Neural progenitor cell (in vitro differentiated cells): ENCODE results near the gene MPEG1. TPM values are rescaled to one million over a fixed set of nuclear protein-coding genes. Genes with fewer than 3 reads are reported as not detected.

Experiments used
- DNase-seq: peaks from one replicate; pipeline ENCODE4 v3.0.0-alpha.2; 2016; ENCODE audit warnings: low spot score
- H2AFZ ChIP-seq: fragments of 200-600 bp; sonication (generic); replicated peaks from 2 replicates; pipeline ENCODE4 v1.6.1; 2016; ENCODE audit warnings: antibody characterized with exemption
- H3F3A ChIP-seq: fragments of 200-600 bp; sonication (generic); 2 replicates; pipeline ENCODE4 v1.6.1; 2016; ENCODE audit warnings: antibody characterized with exemption, low read depth
- H3K27ac ChIP-seq: fragments of 200-600 bp; sonication (generic); 2 replicates; pipeline ENCODE4 v1.5.1; 2016; ENCODE audit warnings: mild to moderate bottlenecking
- H3K27me3 ChIP-seq: fragments of 200-600 bp; sonication (generic); 2 replicates; pipeline ENCODE4 v1.6.1; 2016; ENCODE audit warnings: mild to moderate bottlenecking, moderate library complexity
- H3K36me3 ChIP-seq: fragments of 200-600 bp; sonication (generic); 2 replicates; pipeline ENCODE4 v1.5.1; 2016
- H3K4me1 ChIP-seq: fragments of 200-600 bp; sonication (generic); 2 replicates; pipeline ENCODE4 v1.6.1; 2016; ENCODE audit warnings: mixed run types
- H3K4me2 ChIP-seq: fragments of 200-600 bp; sonication (generic); 2 replicates; pipeline ENCODE4 v1.6.1; 2016
- H3K4me3 ChIP-seq: fragments of 200-600 bp; sonication (generic); 2 replicates; pipeline ENCODE4 v1.5.1; 2016
- H3K79me2 ChIP-seq: fragments of 200-600 bp; sonication (generic); 2 replicates; pipeline ENCODE4 v1.6.1; 2016; ENCODE audit warnings: low read depth
- H3K9ac ChIP-seq: fragments of 200-600 bp; sonication (generic); 2 replicates; pipeline ENCODE4 v1.6.1; 2016
- H3K9me3 ChIP-seq: fragments of 200-600 bp; sonication (generic); 2 replicates; pipeline ENCODE4 v1.5.1; 2016; ENCODE audit warnings: low read depth
- H4K20me1 ChIP-seq: fragments of 200-600 bp; sonication (generic); 2 replicates; pipeline ENCODE4 v1.6.1; 2016; ENCODE audit warnings: low read depth
- H3K27ac Mint-ChIP-seq: 3 replicates; pipeline ENCODE4 v1.8.0; 2021; ENCODE audit warnings: mixed read lengths
- H3K27me3 Mint-ChIP-seq: 2 replicates; pipeline ENCODE4 v1.8.0; 2022; ENCODE audit warnings: low read depth, mild to moderate bottlenecking, inconsistent platforms, moderate library complexity, mixed read lengths; ENCODE audit not compliant: insufficient read depth
- H3K36me3 Mint-ChIP-seq: 3 replicates; pipeline ENCODE4 v1.8.0; 2021; ENCODE audit warnings: mixed read lengths
- H3K4me1 Mint-ChIP-seq: 3 replicates; pipeline ENCODE4 v1.8.0; 2021; ENCODE audit warnings: mixed read lengths
- H3K4me3 Mint-ChIP-seq: 3 replicates; pipeline ENCODE4 v1.8.0; 2021; ENCODE audit warnings: mild to moderate bottlenecking, moderate library complexity, mixed read lengths
- H3K9me3 Mint-ChIP-seq: 3 replicates; pipeline ENCODE4 v1.8.0; 2020; ENCODE audit warnings: mixed read lengths
- EZH2 ChIP-seq: fragments of 200-600 bp; sonication (generic); IDR thresholded peaks from 2 replicates; pipeline ENCODE4 v1.6.1; 2017; ENCODE audit warnings: antibody characterized with exemption, mild to moderate bottlenecking, moderate library complexity
- EZH2phosphoT487 ChIP-seq: fragments of 200-600 bp; sonication (generic); IDR thresholded peaks from 2 replicates; pipeline ENCODE4 v1.6.1; 2017; ENCODE audit warnings: antibody characterized with exemption
- total RNA-seq: library from RNA; depleted of rRNA; stranded (reverse); fragments of >200 nt; gene quantifications from 2 replicates; pipeline ENCODE4 v1.2.3, GENCODE V29; 2015; ENCODE audit warnings: low replicate concordance
- TF ChIP-seq, protein P1 (sequence below): fragments of 200-600 bp; sonication (generic); IDR thresholded peaks from 2 replicates; pipeline ENCODE4 v1.5.1; 2017; ENCODE audit warnings: antibody characterized with exemption, mild to moderate bottlenecking

Gene MPEG1
- total RNA-seq, 1 donor from 2014 or later: not detected

DNA sequence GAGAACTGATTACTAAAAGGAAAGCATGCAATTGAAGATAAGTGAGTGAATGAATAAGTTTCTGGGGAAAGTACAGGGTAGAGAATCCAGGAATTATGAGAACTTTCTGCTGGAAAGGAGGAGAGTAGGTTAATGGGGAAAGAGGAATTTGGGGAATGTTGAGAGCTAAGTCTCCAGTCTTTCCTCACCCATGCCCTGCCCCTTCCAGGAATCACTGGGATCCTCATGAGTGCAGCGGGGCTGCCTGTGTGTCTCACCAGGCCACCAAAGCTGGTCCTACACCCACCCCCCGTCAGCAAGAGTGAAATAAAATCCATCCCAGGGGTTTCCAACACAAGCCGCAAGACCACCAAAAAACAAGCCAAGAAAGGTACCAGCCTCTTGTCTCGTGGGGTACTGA lies 23.8 kb downstream of the MPEG1 start:
- Mint-ChIP-seq H3K36me3 (peaks cover 66% of the 10 kb centered on the region), H3K27ac (peak overlapping the region; percentile 7), H3K4me1 (peaks cover 43% of the 10 kb centered on the region)

DNA sequence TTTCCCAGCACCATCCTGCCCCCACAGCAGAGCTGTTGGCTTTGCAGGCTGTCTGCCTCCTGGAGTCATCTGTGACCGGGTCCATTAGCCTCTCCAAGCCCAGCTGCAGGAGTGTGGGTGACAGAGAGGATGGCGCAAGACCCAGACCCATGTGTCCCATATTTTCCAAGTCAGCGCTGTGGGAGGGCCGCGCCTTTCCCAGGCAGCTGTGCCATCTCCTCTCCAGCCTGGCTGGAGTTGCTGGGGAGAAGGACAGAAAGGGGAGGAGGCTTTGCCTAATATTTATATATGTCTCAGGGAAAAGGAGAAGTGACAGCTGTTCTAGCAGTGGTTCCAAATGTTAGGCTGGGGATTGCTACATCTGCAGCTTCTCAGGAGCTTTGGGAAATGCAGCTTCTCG lies 25.1 kb downstream of the MPEG1 start:
- Histone ChIP-seq H3K4me3 (no peak overlapping the region), H3K4me1 (peaks cover 23% of the 10 kb centered on the region), H3K27ac (no peak overlapping the region), H3K4me2 (no peak overlapping the region), H3K9me3 (no peaks in the 10 kb centered on the region), H2AFZ (no peak overlapping the region), H3K79me2 (peaks cover 58% of the 10 kb centered on the region), H4K20me1 (peaks cover 62% of the 10 kb centered on the region), H3F3A (peaks cover 4% of the 10 kb centered on the region), H3K9ac (no peak overlapping the region), H3K27me3 (no peaks in the 10 kb centered on the region), H3K36me3 (no peaks in the 10 kb centered on the region)
- DNase-seq: no peak
- H3K4me3 Mint-ChIP-seq: no peak overlapping the region
- H3K36me3 Mint-ChIP-seq: peaks cover 65% of the 10 kb centered on the region
- H3K9me3 Mint-ChIP-seq: no peaks in the 10 kb centered on the region
- peaks cover 7% of the 10 kb centered on the region for H3K27me3 Mint-ChIP-seq
- no peak overlapping the region for H3K27ac Mint-ChIP-seq
- TF ChIP-seq EZH2phosphoT487: no peak
- TF ChIP-seq, protein P1, sequence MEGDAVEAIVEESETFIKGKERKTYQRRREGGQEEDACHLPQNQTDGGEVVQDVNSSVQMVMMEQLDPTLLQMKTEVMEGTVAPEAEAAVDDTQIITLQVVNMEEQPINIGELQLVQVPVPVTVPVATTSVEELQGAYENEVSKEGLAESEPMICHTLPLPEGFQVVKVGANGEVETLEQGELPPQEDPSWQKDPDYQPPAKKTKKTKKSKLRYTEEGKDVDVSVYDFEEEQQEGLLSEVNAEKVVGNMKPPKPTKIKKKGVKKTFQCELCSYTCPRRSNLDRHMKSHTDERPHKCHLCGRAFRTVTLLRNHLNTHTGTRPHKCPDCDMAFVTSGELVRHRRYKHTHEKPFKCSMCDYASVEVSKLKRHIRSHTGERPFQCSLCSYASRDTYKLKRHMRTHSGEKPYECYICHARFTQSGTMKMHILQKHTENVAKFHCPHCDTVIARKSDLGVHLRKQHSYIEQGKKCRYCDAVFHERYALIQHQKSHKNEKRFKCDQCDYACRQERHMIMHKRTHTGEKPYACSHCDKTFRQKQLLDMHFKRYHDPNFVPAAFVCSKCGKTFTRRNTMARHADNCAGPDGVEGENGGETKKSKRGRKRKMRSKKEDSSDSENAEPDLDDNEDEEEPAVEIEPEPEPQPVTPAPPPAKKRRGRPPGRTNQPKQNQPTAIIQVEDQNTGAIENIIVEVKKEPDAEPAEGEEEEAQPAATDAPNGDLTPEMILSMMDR: no peak
- TF ChIP-seq EZH2: no peak
- peaks cover 57% of the 10 kb centered on the region for H3K4me1 Mint-ChIP-seq

More for the DNA sequence above, 23.8 kb downstream of the MPEG1 start:
- Histone ChIP-seq H3K9me3 (no peaks in the 10 kb centered on the region), H4K20me1 (peaks cover 48% of the 10 kb centered on the region), H3F3A (peaks cover 4% of the 10 kb centered on the region), H3K4me1 (peaks cover 23% of the 10 kb centered on the region), H3K27me3 (no peaks in the 10 kb centered on the region), H3K9ac (no peak overlapping the region), H3K27ac (no peak overlapping the region), H3K79me2 (peaks cover 45% of the 10 kb centered on the region), H3K4me2 (no peak overlapping the region), H3K36me3 (no peaks in the 10 kb centered on the region), H3K4me3 (no peak overlapping the region), H2AFZ (no peak overlapping the region)
- DNase-seq: no peak
- peaks cover 6% of the 10 kb centered on the region for H3K27me3 Mint-ChIP-seq
- no peaks in the 10 kb centered on the region for H3K9me3 Mint-ChIP-seq
- TF ChIP-seq, protein P1: no peak
- TF ChIP-seq EZH2: no peak
- no peak for TF ChIP-seq EZH2phosphoT487
- no peak overlapping the region for H3K4me3 Mint-ChIP-seq

DNA sequence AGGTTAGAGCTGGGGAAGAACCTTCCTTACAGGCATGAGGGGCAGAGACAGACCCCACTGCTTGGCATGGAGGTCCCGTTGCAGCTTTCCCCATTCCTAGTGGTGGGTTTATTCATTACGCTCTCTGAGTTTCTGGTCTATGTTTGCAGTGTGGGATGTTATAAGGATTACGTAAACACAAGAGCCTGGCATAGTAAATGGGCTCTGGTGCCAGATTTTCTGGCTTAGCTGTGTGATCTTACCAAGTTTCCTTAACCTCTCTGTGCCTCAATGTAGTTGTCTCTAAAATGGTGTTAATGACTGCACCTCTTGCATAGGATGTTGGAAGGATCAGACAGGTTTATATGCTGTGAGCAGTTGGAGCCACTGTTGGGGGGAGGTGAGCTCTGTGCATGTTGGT lies 25.7 kb downstream of the MPEG1 start:
- no peaks in the 10 kb centered on the region for H3K27me3 ChIP-seq
- H3K27me3 Mint-ChIP-seq: peaks cover 8% of the 10 kb centered on the region
- peaks cover 64% of the 10 kb centered on the region for H3K79me2 ChIP-seq
- peaks cover 67% of the 10 kb centered on the region for H4K20me1 ChIP-seq
- no peaks in the 10 kb centered on the region for H3K36me3 ChIP-seq
- H3F3A ChIP-seq: peaks cover 4% of the 10 kb centered on the region
- H3K9me3 Mint-ChIP-seq: no peaks in the 10 kb centered on the region
- peaks cover 66% of the 10 kb centered on the region for H3K36me3 Mint-ChIP-seq
- no peaks in the 10 kb centered on the region for H3K9me3 ChIP-seq
- H3K4me3 ChIP-seq: no peak overlapping the region
- H3K4me1 Mint-ChIP-seq: peaks cover 61% of the 10 kb centered on the region
- H3K4me2 ChIP-seq: no peak overlapping the region
- H3K4me1 ChIP-seq: peaks cover 23% of the 10 kb centered on the region
- peak overlapping the region; percentile 98 for H3K27ac Mint-ChIP-seq
- H3K4me3 Mint-ChIP-seq: peak overlapping the region; percentile 63
- no peak overlapping the region for H3K9ac ChIP-seq
- TF ChIP-seq EZH2phosphoT487: no peak
- TF ChIP-seq EZH2: no peak
- TF ChIP-seq, protein P1: no peak
- no peak overlapping the region for H3K27ac ChIP-seq
- no peak overlapping the region for H2AFZ ChIP-seq
- no peak for DNase-seq
